ENCODE data around the gene PARD3B. TPM values are rescaled to one million over a fixed set of nuclear protein-coding genes. Genes with fewer than 3 reads are reported as not detected.

PARD3B gene
- total RNA-seq, 1 experiment from 2014 or later, result 3.6 TPM

DNA sequence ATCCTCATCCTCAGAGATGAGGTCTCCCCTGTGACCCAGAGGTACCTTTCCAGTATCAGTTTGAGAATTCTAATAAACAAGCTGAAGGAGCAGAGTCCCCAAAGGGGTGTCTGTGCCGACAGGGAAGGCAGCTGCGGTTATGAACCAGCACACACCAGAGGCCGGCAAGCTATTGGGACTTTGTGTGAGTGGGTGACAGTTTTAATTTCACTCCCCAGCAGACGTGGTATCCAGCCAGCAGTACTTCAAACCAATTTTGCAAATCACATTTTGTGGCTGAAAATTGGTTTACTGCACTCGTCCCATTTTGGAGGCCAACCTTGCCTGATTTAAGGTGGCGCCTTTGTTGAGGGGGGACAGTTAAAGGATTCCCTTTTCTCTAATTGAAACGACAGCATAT lies 1034.1 kb downstream of the PARD3B start:
- Histone ChIP-seq H3K36me3 (ENCODE audit: control insufficient read depth, insufficient read depth, low read length) (no peaks in the 10 kb centered on the region), H3K9me3 (ENCODE audit: control insufficient read depth, insufficient read depth, low read depth, low read length) (no peaks in the 10 kb centered on the region), H3K27me3 (ENCODE audit: control insufficient read depth, insufficient read depth, low read length) (no peaks in the 10 kb centered on the region), H3K4me3 (ENCODE audit: low read depth in 2 of 2, low read length in 2 of 2) (no peak overlapping the region), H3K27ac (ENCODE audit: low read length) (no peak overlapping the region), H3K4me1 (ENCODE audit: control insufficient read depth, insufficient read depth, low read length) (no peaks in the 10 kb centered on the region)
- CTCF ChIA-PET, result interaction anchor here (0.5 kb wide), 1 partner anchor 1684 kb away, joined by 3 read pairs; no protein-coding TSS in a partner anchor
- POLR2A ChIA-PET, result no interaction called here
- no peak for TF ChIP-seq SIN3A (IDR thresholded peaks at IDR 0.05; ENCODE audit: borderline replicate concordance, insufficient read depth, low read depth, low read length)
- TF ChIP-seq POLR2AphosphoS5 (IDR thresholded peaks at IDR 0.05; ENCODE audit: low read depth, low read length), result no peak
- TF ChIP-seq, protein P1, sequence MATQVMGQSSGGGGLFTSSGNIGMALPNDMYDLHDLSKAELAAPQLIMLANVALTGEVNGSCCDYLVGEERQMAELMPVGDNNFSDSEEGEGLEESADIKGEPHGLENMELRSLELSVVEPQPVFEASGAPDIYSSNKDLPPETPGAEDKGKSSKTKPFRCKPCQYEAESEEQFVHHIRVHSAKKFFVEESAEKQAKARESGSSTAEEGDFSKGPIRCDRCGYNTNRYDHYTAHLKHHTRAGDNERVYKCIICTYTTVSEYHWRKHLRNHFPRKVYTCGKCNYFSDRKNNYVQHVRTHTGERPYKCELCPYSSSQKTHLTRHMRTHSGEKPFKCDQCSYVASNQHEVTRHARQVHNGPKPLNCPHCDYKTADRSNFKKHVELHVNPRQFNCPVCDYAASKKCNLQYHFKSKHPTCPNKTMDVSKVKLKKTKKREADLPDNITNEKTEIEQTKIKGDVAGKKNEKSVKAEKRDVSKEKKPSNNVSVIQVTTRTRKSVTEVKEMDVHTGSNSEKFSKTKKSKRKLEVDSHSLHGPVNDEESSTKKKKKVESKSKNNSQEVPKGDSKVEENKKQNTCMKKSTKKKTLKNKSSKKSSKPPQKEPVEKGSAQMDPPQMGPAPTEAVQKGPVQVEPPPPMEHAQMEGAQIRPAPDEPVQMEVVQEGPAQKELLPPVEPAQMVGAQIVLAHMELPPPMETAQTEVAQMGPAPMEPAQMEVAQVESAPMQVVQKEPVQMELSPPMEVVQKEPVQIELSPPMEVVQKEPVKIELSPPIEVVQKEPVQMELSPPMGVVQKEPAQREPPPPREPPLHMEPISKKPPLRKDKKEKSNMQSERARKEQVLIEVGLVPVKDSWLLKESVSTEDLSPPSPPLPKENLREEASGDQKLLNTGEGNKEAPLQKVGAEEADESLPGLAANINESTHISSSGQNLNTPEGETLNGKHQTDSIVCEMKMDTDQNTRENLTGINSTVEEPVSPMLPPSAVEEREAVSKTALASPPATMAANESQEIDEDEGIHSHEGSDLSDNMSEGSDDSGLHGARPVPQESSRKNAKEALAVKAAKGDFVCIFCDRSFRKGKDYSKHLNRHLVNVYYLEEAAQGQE (IDR thresholded peaks at IDR 0.05; ENCODE audit: insufficient read depth in 1 of 2, low read depth in 2 of 2, low read length in 1 of 2), result no peak
- TF ChIP-seq, protein P2, sequence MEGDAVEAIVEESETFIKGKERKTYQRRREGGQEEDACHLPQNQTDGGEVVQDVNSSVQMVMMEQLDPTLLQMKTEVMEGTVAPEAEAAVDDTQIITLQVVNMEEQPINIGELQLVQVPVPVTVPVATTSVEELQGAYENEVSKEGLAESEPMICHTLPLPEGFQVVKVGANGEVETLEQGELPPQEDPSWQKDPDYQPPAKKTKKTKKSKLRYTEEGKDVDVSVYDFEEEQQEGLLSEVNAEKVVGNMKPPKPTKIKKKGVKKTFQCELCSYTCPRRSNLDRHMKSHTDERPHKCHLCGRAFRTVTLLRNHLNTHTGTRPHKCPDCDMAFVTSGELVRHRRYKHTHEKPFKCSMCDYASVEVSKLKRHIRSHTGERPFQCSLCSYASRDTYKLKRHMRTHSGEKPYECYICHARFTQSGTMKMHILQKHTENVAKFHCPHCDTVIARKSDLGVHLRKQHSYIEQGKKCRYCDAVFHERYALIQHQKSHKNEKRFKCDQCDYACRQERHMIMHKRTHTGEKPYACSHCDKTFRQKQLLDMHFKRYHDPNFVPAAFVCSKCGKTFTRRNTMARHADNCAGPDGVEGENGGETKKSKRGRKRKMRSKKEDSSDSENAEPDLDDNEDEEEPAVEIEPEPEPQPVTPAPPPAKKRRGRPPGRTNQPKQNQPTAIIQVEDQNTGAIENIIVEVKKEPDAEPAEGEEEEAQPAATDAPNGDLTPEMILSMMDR (IDR thresholded peaks at IDR 0.05), result no peak
- no peak for TF ChIP-seq TCF7L2 (IDR thresholded peaks at IDR 0.05; ENCODE audit: low read depth, low read length)
- BruUV-seq (replicated peaks), result no TSS peak
- ATAC-seq (no peak), DNase-seq (ENCODE audit: low read depth, low spot score) (no peak)
- intact Hi-C loops (cut with micrococcal nuclease; ENCODE audit: unreplicated experiment), result no loop called here
- in situ Hi-C loops (cut with HindIII; ENCODE audit: low pct_unique_long_range_greater_than_20kb, low sequenced_read_pairs), result no loop called here

DNA sequence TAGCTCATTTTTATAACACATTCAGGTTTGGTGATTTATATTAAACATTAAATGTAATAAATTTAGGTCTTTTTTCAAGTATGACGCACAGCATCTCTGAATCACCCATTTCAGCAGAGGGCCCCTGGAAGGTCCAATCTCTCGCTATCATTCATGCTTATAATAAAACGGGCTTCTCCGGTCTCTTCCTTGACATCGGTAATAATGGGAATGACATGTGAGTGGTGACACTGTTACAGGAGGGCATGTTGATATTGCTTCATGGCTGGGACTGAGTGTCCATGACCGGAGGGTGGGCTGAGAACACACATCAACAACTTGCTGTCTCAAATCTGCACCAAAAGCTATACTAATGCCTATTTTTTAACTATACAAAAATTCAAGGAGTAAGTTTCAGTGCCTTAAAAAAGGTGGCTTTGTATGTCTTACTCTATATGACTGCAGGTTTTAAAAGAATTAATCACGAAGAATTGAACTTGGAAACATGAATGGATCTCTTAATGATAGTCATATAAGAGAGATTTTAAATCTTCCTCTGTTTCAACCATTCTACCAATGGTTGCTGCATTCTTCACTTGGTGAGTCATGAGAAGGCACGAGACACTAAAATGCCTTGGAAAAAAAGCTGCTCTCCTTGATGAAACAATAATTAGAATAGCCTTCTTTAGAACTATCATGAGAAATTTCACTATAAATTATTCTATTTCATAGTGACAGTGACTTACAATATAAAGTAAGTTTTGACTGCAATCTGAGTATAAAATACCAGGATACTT lies 1035.1 kb downstream of the PARD3B start:
- no TSS peak for BruUV-seq (replicated peaks)
- H3K27me3 ChIP-seq (ENCODE audit: control insufficient read depth, insufficient read depth, low read length), result no peaks in the 10 kb centered on the region
- DNase-seq (ENCODE audit: low read depth, low spot score) (no peak), ATAC-seq (no peak)
- intact Hi-C loops (cut with micrococcal nuclease; ENCODE audit: unreplicated experiment), result no loop called here
- H3K9me3 ChIP-seq (ENCODE audit: control insufficient read depth, insufficient read depth, low read depth, low read length), result no peaks in the 10 kb centered on the region
- ChIA-PET CTCF (interaction anchor here (0.5 kb wide), 1 partner anchor 1685 kb away, joined by 3 read pairs; no protein-coding TSS in a partner anchor), POLR2A (no interaction called here)
- no peaks in the 10 kb centered on the region for H3K4me1 ChIP-seq (ENCODE audit: control insufficient read depth, insufficient read depth, low read length)
- no peak for TF ChIP-seq POLR2AphosphoS5 (IDR thresholded peaks at IDR 0.05; ENCODE audit: low read depth, low read length)
- H3K4me3 ChIP-seq (ENCODE audit: low read depth in 2 of 2, low read length in 2 of 2), result no peak overlapping the region
- no peaks in the 10 kb centered on the region for H3K36me3 ChIP-seq (ENCODE audit: control insufficient read depth, insufficient read depth, low read length)
- H3K27ac ChIP-seq (ENCODE audit: low read length), result no peak overlapping the region
- in situ Hi-C loops (cut with HindIII; ENCODE audit: low pct_unique_long_range_greater_than_20kb, low sequenced_read_pairs), result no loop called here

DNA sequence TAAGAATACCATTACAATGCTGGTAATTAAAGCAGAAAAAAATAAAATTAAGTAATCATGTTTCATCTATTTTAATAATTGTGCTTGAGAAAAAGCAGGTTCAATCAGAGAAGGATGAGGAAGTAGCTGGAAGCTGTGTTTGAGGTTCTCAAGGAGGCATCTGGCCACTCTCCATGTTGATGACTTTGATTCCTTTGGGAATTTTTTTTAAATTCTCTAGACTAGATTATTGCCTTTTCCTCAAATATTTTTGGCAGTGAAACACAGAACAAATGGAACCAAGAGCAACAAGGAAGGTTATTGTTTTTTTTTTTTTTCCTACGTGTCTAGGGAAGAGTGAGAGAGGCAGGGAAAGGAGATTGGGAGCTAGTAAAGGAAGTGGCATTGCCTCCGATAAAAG lies 1037.1 kb downstream of the PARD3B start:
- H3K9me3 ChIP-seq (ENCODE audit: control insufficient read depth, insufficient read depth, low read depth, low read length), result no peaks in the 10 kb centered on the region
- TF ChIP-seq POLR2AphosphoS5 (IDR thresholded peaks at IDR 0.05; ENCODE audit: low read depth, low read length) (no peak), TCF7L2 (IDR thresholded peaks at IDR 0.05; ENCODE audit: low read depth, low read length) (no peak), SIN3A (IDR thresholded peaks at IDR 0.05; ENCODE audit: borderline replicate concordance, insufficient read depth, low read depth, low read length) (no peak)
- TF ChIP-seq, protein P2 (IDR thresholded peaks at IDR 0.05), result no peak
- TF ChIP-seq, protein P1 (IDR thresholded peaks at IDR 0.05; ENCODE audit: insufficient read depth in 1 of 2, low read depth in 2 of 2, low read length in 1 of 2), result no peak
- H3K4me3 ChIP-seq (ENCODE audit: low read depth in 2 of 2, low read length in 2 of 2), result no peak overlapping the region
- no peak for DNase-seq (ENCODE audit: low read depth, low spot score)
- no TSS peak for BruUV-seq (replicated peaks)
- H3K36me3 ChIP-seq (ENCODE audit: control insufficient read depth, insufficient read depth, low read length), result no peaks in the 10 kb centered on the region
- intact Hi-C loops (cut with micrococcal nuclease; ENCODE audit: unreplicated experiment) (no loop called here), in situ Hi-C loops (cut with HindIII; ENCODE audit: low pct_unique_long_range_greater_than_20kb, low sequenced_read_pairs) (no loop called here)
- ATAC-seq, result no peak
- no peaks in the 10 kb centered on the region for H3K27me3 ChIP-seq (ENCODE audit: control insufficient read depth, insufficient read depth, low read length)
- H3K27ac ChIP-seq (ENCODE audit: low read length), result no peak overlapping the region
- CTCF ChIA-PET, result no interaction called here
- H3K4me1 ChIP-seq (ENCODE audit: control insufficient read depth, insufficient read depth, low read length), result no peaks in the 10 kb centered on the region
- POLR2A ChIA-PET, result no interaction called here

Data from Panc1 (cell line).